Skeletal muscle satellite cell (primary cell): ENCODE results near the gene RAF1.

Source experiments
- H3K27me3 ChIP-seq: 2 replicates; pipeline ENCODE4 v1.7.0; 2013; ENCODE audit warnings: low read length; ENCODE audit not compliant: control insufficient read depth, insufficient read depth
- H3K36me3 ChIP-seq: 2 replicates; pipeline ENCODE4 v1.7.0; 2013; ENCODE audit warnings: mild to moderate bottlenecking, control low read depth, low read length; ENCODE audit not compliant: insufficient read depth
- H3K4me1 ChIP-seq: 2 replicates; pipeline ENCODE4 v1.7.0; 2013; ENCODE audit warnings: low read length; ENCODE audit not compliant: control insufficient read depth, insufficient read depth
- H3K4me2 ChIP-seq: 2 replicates; pipeline ENCODE4 v1.7.0; 2013; ENCODE audit warnings: mild to moderate bottlenecking, low read length
- H3K4me3 ChIP-seq: 2 replicates; pipeline ENCODE4 v1.7.0; 2013; ENCODE audit warnings: low read length
- H3K9ac ChIP-seq: 2 replicates; pipeline ENCODE4 v1.7.0; 2013; ENCODE audit warnings: mild to moderate bottlenecking, low read depth, low read length, moderate library complexity
- H3K9me3 ChIP-seq: replicated peaks from 2 replicates; pipeline ENCODE4 v1.7.0; 2013; ENCODE audit warnings: mild to moderate bottlenecking, control low read depth, low read length

Gene RAF1

GRCh38 chr3:12588039-12589009 is 75.6 kb downstream of the RAF1 start:
- Histone ChIP-seq H3K36me3 (peaks cover 87% of the 10 kb centered on the region), H3K9ac (no peak overlapping the region), H3K4me3 (no peak overlapping the region), H3K4me1 (peaks cover 10% of the 10 kb centered on the region), H3K4me2 (no peak overlapping the region), H3K27me3 (no peaks in the 10 kb centered on the region), H3K9me3 (no peaks in the 10 kb centered on the region)

GRCh38 chr3:12586403-12586802 is 77.5 kb downstream of the RAF1 start:
- Histone ChIP-seq H3K9me3 (no peaks in the 10 kb centered on the region), H3K4me1 (peaks cover 10% of the 10 kb centered on the region), H3K4me3 (no peak overlapping the region), H3K4me2 (no peak overlapping the region), H3K36me3 (peaks cover 96% of the 10 kb centered on the region), H3K9ac (no peak overlapping the region), H3K27me3 (no peaks in the 10 kb centered on the region)

DNA sequence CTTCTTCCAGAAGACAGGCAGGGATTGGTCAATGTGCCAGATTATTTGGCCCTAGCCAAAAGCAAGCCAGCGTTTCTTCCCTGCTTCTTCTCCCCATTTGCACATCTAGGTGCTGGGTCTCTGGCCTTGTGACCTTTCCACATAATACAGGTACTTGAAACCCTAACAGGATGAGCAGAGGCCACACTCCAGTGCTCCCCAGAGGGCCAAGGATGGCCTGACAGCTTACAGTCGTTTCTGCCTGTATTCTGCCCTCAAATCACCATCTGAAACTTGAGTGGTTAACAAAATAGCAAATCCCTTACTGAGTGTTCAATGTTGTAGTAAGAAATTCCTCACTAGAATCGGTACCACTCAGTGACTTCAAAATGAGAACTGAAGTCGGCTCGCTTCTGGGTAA is 77.9 kb downstream of the RAF1 start:
- Histone ChIP-seq H3K4me3 (no peak overlapping the region), H3K9me3 (no peaks in the 10 kb centered on the region), H3K36me3 (peaks cover 96% of the 10 kb centered on the region), H3K4me2 (no peak overlapping the region), H3K9ac (no peak overlapping the region), H3K4me1 (peaks cover 10% of the 10 kb centered on the region), H3K27me3 (no peaks in the 10 kb centered on the region)

GRCh38 chr3:12585181-12585580 is 78.7 kb downstream of the RAF1 start:
- Histone ChIP-seq H3K4me1 (peaks cover 10% of the 10 kb centered on the region), H3K4me2 (no peak overlapping the region), H3K27me3 (no peaks in the 10 kb centered on the region), H3K9me3 (no peaks in the 10 kb centered on the region), H3K36me3 (peaks cover 92% of the 10 kb centered on the region), H3K4me3 (no peak overlapping the region), H3K9ac (no peak overlapping the region)

DNA sequence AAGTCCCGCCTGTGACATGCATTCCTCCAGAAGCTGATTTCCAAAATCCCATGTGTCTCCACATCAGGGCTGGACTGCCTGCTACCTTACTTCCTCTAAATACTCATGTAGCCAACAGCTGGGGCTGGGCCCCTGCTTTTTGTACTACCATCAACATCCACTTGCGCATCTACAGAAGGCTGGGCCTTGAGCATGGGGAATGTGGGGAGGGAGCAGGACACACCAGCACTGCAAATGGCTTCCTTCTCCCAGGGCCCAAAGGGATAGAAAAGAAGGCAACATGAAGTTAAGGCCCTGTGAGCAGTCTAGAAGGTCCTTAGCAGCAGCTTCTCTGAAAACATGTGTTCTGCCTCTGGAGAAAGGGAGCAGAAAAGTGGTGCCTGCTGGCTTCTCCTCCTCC is 79.8 kb downstream of the RAF1 start:
- peaks cover 17% of the 10 kb centered on the region for H3K4me1 ChIP-seq

DNA sequence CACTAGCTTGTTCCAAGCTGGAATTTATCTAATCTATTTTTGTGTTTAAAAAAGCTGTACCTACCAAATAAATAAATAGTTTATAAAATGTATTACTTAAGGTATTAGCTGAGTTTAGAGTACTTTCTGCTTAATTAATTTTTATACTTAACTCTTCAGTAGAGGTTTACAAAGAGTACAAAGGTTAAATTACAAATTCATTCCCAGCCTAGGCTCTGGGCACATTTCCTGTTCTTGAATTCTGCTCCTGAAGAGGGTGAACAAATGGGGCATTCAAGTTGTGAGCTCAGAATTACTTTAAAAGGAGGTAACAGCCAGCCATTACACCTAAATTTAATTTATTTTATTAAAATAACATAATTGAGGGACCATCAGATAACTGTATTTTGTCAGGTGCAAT is 80.6 kb downstream of the RAF1 start:
- no peaks in the 10 kb centered on the region for H3K9me3 ChIP-seq
- H3K9ac ChIP-seq, result no peak overlapping the region
- H3K27me3 ChIP-seq, result no peaks in the 10 kb centered on the region
- H3K4me2 ChIP-seq, result no peak overlapping the region
- no peak overlapping the region for H3K4me3 ChIP-seq
- peaks cover 88% of the 10 kb centered on the region for H3K36me3 ChIP-seq
- peaks cover 12% of the 10 kb centered on the region for H3K4me1 ChIP-seq

More for the DNA sequence above, 79.8 kb downstream of the RAF1 start:
- Histone ChIP-seq H3K27me3 (no peaks in the 10 kb centered on the region), H3K9me3 (no peaks in the 10 kb centered on the region), H3K9ac (no peak overlapping the region), H3K4me3 (no peak overlapping the region), H3K4me2 (no peak overlapping the region), H3K36me3 (peaks cover 90% of the 10 kb centered on the region)

- no peak overlapping the region for H3K9ac ChIP-seq
- no peak overlapping the region for H3K4me3 ChIP-seq
- H3K27me3 ChIP-seq, result no peaks in the 10 kb centered on the region
- no peaks in the 10 kb centered on the region for H3K9me3 ChIP-seq
- peaks cover 7% of the 10 kb centered on the region for H3K4me1 ChIP-seq
- peaks cover 83% of the 10 kb centered on the region for H3K36me3 ChIP-seq
- H3K4me2 ChIP-seq, result no peak overlapping the region
These were observed 81.2 kb downstream of the RAF1 start for GRCh38 chr3:12582730-12583129.

GRCh38 chr3:12579905-12580304 is 84.0 kb downstream of the RAF1 start:
- no peaks in the 10 kb centered on the region for H3K27me3 ChIP-seq
- H3K4me2 ChIP-seq, result no peak overlapping the region
- peaks cover 19% of the 10 kb centered on the region for H3K4me1 ChIP-seq
- H3K4me3 ChIP-seq, result no peak overlapping the region
- H3K36me3 ChIP-seq, result peaks cover 76% of the 10 kb centered on the region
- H3K9me3 ChIP-seq, result no peaks in the 10 kb centered on the region
- no peak overlapping the region for H3K9ac ChIP-seq

- Histone ChIP-seq H3K9me3 (no peaks in the 10 kb centered on the region), H3K4me2 (no peak overlapping the region), H3K4me3 (no peak overlapping the region), H3K36me3 (peaks cover 76% of the 10 kb centered on the region), H3K27me3 (no peaks in the 10 kb centered on the region), H3K4me1 (peaks cover 19% of the 10 kb centered on the region), H3K9ac (no peak overlapping the region)
These were observed 84.5 kb downstream of the RAF1 start for GRCh38 chr3:12579456-12579855.

- H3K36me3 ChIP-seq, result peaks cover 76% of the 10 kb centered on the region
- H3K9me3 ChIP-seq, result no peaks in the 10 kb centered on the region
- no peaks in the 10 kb centered on the region for H3K27me3 ChIP-seq
- no peak overlapping the region for H3K9ac ChIP-seq
- no peak overlapping the region for H3K4me2 ChIP-seq
- H3K4me3 ChIP-seq, result no peak overlapping the region
- peaks cover 19% of the 10 kb centered on the region for H3K4me1 ChIP-seq
These were observed 85.2 kb downstream of the RAF1 start for GRCh38 chr3:12578742-12579141.

DNA sequence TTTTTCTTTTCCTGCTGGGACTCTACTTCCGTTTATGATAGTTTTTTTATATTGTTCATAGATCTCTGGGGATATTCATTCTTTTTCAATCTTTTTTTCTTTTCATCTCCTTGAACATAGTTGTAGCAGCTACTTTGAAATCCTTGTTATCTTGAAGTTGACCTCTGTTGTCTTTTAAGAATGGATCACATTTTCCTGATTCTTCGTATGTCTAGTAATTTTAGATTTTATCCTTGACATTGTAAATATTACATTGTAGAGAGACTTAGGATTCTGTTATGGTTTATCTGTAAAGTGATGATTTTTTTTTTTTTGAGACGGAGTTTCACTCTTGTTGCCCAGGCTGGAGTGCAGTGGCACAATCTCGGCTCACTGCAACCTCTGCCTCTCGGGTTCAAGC is 86.5 kb downstream of the RAF1 start:
- H3K4me1 ChIP-seq, result peaks cover 19% of the 10 kb centered on the region
- H3K9ac ChIP-seq, result no peak overlapping the region
- no peaks in the 10 kb centered on the region for H3K9me3 ChIP-seq
- H3K4me2 ChIP-seq, result no peak overlapping the region
- no peak overlapping the region for H3K4me3 ChIP-seq
- H3K36me3 ChIP-seq, result peaks cover 70% of the 10 kb centered on the region
- H3K27me3 ChIP-seq, result no peaks in the 10 kb centered on the region

DNA sequence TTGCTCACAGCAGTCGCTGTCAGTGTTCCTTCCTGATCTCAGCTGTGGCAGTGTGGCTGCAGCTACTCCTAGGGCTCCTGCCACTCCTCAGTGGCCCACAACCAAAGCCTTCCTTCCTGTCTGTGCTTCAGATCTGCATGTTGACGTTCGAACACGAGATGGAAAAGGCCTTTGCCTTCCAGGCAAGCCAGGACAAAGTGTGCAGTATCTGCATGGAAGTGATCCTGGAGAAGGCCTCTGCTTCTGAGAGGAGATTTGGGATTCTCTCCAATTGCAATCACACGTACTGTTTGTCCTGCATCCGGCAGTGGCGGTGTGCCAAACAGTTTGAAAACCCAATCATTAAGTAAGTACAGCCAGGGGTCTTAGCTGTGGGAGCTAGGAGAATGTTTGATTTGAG is 89.3 kb downstream of the RAF1 start:
- H3K9me3 ChIP-seq, result no peaks in the 10 kb centered on the region
- no peak overlapping the region for H3K4me2 ChIP-seq
- H3K27me3 ChIP-seq, result no peaks in the 10 kb centered on the region
- peaks cover 14% of the 10 kb centered on the region for H3K4me1 ChIP-seq
- H3K4me3 ChIP-seq, result no peak overlapping the region
- H3K9ac ChIP-seq, result no peak overlapping the region
- peaks cover 74% of the 10 kb centered on the region for H3K36me3 ChIP-seq
